ENCODE results near the gene TSEN54.

- TF ChIP-seq CTCF (IDR thresholded peaks at IDR 0.05): no peak
- TF ChIP-seq POLR2A (IDR thresholded peaks at IDR 0.05): no peak
Measured at GRCh38 chr17:75535119-75535537, 18.8 kb downstream of the TSEN54 start.
